HuH-7.5 (cell line): ENCODE data around the gene PSMD5.

ENCODE experiments used
- DNase-seq: peaks from one replicate; pipeline ENCODE4 v3.0.0; 2011; ENCODE audit warnings: low spot score

The PSMD5 gene

GRCh38 chr9:120855827-120856670 is 13.3 kb upstream of the PSMD5 start:
- no peak for DNase-seq

GRCh38 chr9:120854596-120855327 is 12.0 kb upstream of the PSMD5 start:
- DNase-seq, result no peak

- no peak for DNase-seq
Measured at GRCh38 chr9:120853198-120853597, 10.5 kb upstream of the PSMD5 start.

GRCh38 chr9:120852240-120853010 is 9.7 kb upstream of the PSMD5 start:
- DNase-seq, result no peak

- DNase-seq, result no peak
Measured at GRCh38 chr9:120851449-120851848, 8.7 kb upstream of the PSMD5 start.

GRCh38 chr9:120850315-120850714 is 7.6 kb upstream of the PSMD5 start:
- DNase-seq, result no peak

- no peak for DNase-seq
Measured at GRCh38 chr9:120846906-120847305, 4.2 kb upstream of the PSMD5 start.

- no peak for DNase-seq
Measured at GRCh38 chr9:120846251-120846889, 3.6 kb upstream of the PSMD5 start.

GRCh38 chr9:120845255-120845654 is 2.5 kb upstream of the PSMD5 start:
- no peak for DNase-seq

GRCh38 chr9:120841930-120842684 is 615 bp downstream of the PSMD5 start:
- DNase-seq, result no peak

GRCh38 chr9:120839146-120839545 is 3.6 kb downstream of the PSMD5 start:
- no peak for DNase-seq

GRCh38 chr9:120837921-120838320 is 4.8 kb downstream of the PSMD5 start:
- no peak for DNase-seq

GRCh38 chr9:120833325-120833724 is 9.4 kb downstream of the PSMD5 start:
- DNase-seq, result no peak

GRCh38 chr9:120832807-120833206 is 9.9 kb downstream of the PSMD5 start:
- DNase-seq, result no peak

- DNase-seq, result no peak
Measured at GRCh38 chr9:120830865-120831264, 11.9 kb downstream of the PSMD5 start.

GRCh38 chr9:120830151-120830550 is 12.6 kb downstream of the PSMD5 start:
- no peak for DNase-seq

GRCh38 chr9:120829650-120830049 is 13.1 kb downstream of the PSMD5 start:
- no peak for DNase-seq

GRCh38 chr9:120820095-120820494 is 22.6 kb downstream of the PSMD5 start:
- no peak for DNase-seq

- no peak for DNase-seq
Measured at GRCh38 chr9:120818595-120818994, 24.1 kb downstream of the PSMD5 start.

- no peak for DNase-seq
Measured at GRCh38 chr9:120815075-120815474, 27.6 kb downstream of the PSMD5 start.

- DNase-seq, result no peak
Measured at GRCh38 chr9:120808931-120809330, 33.8 kb downstream of the PSMD5 start.
